ENCODE measurements around the gene P2RX2.

The P2RX2 gene

DNA sequence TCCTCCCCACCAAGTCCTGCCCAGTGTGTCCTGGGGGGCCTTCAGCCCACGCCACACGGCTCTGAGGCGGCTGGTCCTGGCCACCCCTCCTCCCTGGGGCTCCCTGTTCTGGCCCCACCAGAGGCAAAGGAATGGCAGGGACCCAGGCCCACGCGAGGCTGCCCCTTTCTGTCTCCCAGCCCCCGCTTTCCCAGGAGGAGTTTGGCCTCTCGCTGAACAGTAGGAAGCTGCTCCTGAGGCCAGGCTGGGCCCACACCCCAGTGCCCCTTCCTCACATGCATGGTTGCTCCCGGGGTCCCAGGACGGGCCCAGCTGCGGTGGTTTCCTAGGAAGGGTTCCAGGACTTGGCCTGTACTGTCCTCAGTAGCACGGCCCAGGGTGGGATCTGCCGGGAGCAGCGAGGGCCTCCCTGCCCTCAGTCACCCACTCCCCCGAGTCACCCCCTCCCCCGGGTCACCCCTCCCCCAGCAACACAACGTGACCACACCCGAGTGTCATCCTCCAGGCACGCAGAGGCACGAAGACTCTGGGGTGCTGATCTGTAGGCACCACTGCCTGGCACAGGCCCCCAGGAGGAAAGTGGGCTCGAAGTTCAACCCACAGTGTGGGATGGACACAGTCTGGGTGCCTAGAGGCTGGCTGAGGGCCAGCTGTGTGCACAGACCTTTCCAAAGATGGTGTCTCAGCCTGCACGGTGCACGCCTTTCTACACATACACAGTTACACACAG lies 41.2 kb upstream of the P2RX2 start:
- Histone ChIP-seq H3K4me1 (ENCODE audit: control insufficient read depth, insufficient read depth, low read length) (no peaks in the 10 kb centered on the region), H3K9ac (ENCODE audit: low read length) (no peak overlapping the region), H3K27me3 (ENCODE audit: control insufficient read depth, insufficient read depth, low read length) (no peaks in the 10 kb centered on the region), H3K36me3 (ENCODE audit: control insufficient read depth, insufficient read depth, low read length) (no peaks in the 10 kb centered on the region), H3K4me3 (ENCODE audit: low read length) (no peak overlapping the region), H3K9me3 (ENCODE audit: control insufficient read depth, low read length) (no peaks in the 10 kb centered on the region)

DNA sequence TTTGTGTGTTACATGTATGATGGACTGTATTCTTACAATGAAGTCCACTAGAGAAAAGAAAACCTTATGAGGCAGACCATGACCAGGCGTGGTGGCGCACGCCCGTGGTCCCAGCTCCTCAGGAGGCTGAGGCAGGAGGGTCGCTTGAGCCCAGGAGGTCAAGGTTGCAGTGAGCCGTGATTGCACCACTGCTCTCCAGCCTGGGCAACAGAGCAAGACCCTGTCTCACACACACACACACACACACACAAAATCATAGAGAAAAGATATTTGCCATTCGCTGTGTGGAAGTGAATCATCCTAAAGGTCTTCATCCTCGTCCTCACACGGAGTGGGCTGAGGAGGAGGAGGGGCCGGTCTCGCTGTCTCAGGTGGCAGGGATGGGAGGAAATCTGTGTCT lies 40.5 kb upstream of the P2RX2 start:
- Histone ChIP-seq H3K9me3 (ENCODE audit: control insufficient read depth, low read length) (no peaks in the 10 kb centered on the region), H3K4me3 (ENCODE audit: low read length) (no peak overlapping the region), H3K27me3 (ENCODE audit: control insufficient read depth, insufficient read depth, low read length) (no peaks in the 10 kb centered on the region), H3K36me3 (ENCODE audit: control insufficient read depth, insufficient read depth, low read length) (no peaks in the 10 kb centered on the region), H3K9ac (ENCODE audit: low read length) (no peak overlapping the region), H3K4me1 (ENCODE audit: control insufficient read depth, insufficient read depth, low read length) (no peaks in the 10 kb centered on the region)

DNA sequence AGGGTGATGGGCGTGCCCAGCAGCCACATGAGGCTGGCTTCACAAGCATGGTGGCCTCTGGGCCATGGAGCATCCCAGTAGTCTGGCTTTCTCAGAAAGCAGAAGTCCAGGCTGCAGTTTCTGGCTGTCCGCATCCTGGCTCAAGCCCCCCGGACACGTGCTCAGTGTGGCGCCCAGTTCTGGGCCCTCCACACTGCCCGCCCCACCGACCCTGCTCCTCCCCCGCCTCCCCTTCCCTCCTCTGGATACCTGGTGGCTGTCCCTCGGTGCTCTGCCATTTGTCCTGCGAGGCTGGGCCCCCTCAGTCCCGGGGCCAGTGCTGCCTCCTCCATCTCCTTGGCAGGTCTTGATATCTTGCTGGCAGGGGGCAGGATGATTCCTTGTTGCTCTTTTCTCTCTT lies 39.8 kb upstream of the P2RX2 start:
- Histone ChIP-seq H3K9ac (ENCODE audit: low read length) (no peak overlapping the region), H3K36me3 (ENCODE audit: control insufficient read depth, insufficient read depth, low read length) (no peaks in the 10 kb centered on the region), H3K27me3 (ENCODE audit: control insufficient read depth, insufficient read depth, low read length) (no peaks in the 10 kb centered on the region), H3K4me3 (ENCODE audit: low read length) (no peak overlapping the region), H3K9me3 (ENCODE audit: control insufficient read depth, low read length) (no peaks in the 10 kb centered on the region), H3K4me1 (ENCODE audit: control insufficient read depth, insufficient read depth, low read length) (no peaks in the 10 kb centered on the region)

DNA sequence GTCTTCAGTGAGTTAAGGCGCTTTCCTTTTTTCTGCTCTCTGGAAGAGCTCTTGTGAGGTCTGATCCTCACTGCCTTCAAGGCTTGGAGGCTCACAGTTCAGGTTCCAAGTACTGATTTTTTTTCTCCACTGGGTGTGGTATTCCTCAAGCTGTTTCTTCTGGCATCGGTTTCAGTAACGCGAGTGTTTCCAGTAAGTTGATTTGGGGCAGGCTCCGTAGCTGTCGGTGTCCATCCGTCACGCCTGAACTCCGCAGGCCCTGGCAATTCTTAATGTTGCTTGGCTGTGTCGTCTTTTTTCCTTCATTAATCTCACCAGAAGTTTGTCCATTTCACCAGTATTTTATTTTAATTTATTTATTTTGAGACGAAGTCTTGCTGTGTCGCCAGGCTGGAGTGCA lies 38.8 kb upstream of the P2RX2 start:
- H3K9ac ChIP-seq (ENCODE audit: low read length): no peak overlapping the region
- H3K36me3 ChIP-seq (ENCODE audit: control insufficient read depth, insufficient read depth, low read length): no peaks in the 10 kb centered on the region
- H3K9me3 ChIP-seq (ENCODE audit: control insufficient read depth, low read length): no peaks in the 10 kb centered on the region
- no peaks in the 10 kb centered on the region for H3K4me1 ChIP-seq (ENCODE audit: control insufficient read depth, insufficient read depth, low read length)
- no peaks in the 10 kb centered on the region for H3K27me3 ChIP-seq (ENCODE audit: control insufficient read depth, insufficient read depth, low read length)
- H3K4me3 ChIP-seq (ENCODE audit: low read length): no peak overlapping the region

DNA sequence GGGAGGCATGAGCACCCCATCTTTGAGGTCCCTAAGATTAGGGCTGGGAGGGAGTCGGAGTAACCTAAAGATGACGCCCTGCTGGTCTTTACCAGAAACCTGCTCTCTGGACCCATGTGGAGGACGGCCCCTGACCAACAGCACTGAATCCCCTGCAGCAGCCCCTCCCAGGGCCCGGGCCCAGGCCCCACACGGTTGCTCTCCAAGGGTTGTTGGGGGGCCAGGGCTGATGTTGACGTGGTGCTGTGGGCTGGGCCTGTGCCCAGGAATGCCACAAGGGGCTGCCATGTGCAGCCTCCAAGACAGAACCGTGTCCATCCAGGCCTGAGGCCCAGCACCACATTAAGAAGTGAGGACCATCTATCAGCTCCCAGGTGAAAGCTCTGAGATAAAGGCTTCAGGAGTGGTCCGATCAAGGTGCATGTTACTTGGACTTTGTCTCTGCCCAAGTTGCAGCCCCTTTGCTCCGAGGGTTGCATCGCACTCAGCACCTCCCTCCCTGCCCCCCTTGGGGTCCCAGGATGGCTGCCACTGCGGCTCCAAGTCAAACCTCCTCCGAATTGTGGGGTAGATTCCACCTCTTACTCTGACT lies 37.8 kb upstream of the P2RX2 start:
- Histone ChIP-seq H3K9ac (ENCODE audit: low read length) (no peak overlapping the region), H3K36me3 (ENCODE audit: control insufficient read depth, insufficient read depth, low read length) (no peaks in the 10 kb centered on the region)

DNA sequence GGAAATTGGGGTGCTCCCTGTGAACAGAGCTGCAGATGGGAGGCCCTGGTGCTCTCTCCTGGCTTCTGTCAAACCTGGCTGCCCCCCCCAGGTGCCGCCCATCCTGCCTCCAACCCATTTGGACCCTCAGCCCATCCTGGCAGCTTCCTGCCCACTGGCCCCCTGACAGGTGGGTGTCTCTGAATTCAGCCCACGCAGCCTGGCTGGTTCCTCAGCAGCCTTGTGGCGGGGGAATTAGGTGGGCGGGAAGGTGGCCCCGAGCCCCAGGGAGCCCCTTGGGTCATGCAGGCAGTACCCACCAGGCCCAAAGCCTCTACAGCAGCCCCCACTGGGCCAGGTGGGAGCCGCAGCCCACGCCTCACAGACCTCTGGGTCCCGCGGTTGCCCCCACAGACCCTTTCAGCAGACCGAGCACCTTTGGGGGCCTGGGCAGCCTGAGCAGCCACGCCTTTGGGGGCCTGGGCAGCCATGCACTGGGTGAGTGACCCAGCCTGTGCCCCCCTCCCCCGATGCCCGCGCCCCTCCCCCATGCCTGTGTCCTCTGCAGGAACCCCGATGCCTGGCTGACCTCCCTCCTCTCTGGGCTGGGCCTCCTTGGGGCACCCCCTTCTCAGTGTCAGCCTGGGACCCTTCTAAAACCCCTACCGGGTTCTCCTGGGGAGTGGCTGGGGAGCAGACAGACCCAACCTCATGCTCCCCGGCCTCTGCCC lies 37.1 kb upstream of the P2RX2 start:
- Histone ChIP-seq H3K9ac (ENCODE audit: low read length) (no peak overlapping the region), H3K36me3 (ENCODE audit: control insufficient read depth, insufficient read depth, low read length) (no peaks in the 10 kb centered on the region), H3K27me3 (ENCODE audit: control insufficient read depth, insufficient read depth, low read length) (no peaks in the 10 kb centered on the region), H3K4me1 (ENCODE audit: control insufficient read depth, insufficient read depth, low read length) (no peaks in the 10 kb centered on the region), H3K4me3 (ENCODE audit: low read length) (no peak overlapping the region), H3K9me3 (ENCODE audit: control insufficient read depth, low read length) (no peaks in the 10 kb centered on the region)

More for the DNA sequence above, 37.8 kb upstream of the P2RX2 start:
- no peaks in the 10 kb centered on the region for H3K9me3 ChIP-seq (ENCODE audit: control insufficient read depth, low read length)
- H3K4me3 ChIP-seq (ENCODE audit: low read length): no peak overlapping the region
- no peaks in the 10 kb centered on the region for H3K27me3 ChIP-seq (ENCODE audit: control insufficient read depth, insufficient read depth, low read length)
- H3K4me1 ChIP-seq (ENCODE audit: control insufficient read depth, insufficient read depth, low read length): no peaks in the 10 kb centered on the region

DNA sequence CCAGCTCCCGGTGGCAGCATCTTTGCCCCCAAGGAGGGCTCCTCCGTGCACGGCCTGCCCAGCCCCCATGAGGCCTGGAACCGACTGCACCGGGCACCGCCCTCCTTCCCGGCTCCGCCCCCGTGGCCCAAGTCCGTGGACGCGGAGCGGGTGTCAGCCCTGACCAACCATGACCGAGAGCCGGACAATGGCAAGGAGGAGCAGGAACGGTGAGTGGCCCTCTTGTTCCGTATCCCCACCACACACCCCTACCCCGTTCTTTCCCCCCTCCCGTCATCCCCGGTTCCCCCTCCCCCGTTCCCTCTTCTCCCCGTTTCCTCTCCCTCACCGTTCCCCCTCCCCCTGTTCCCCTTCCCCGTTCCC lies 36.5 kb upstream of the P2RX2 start:
- Histone ChIP-seq H3K9ac (ENCODE audit: low read length) (no peak overlapping the region), H3K4me1 (ENCODE audit: control insufficient read depth, insufficient read depth, low read length) (no peaks in the 10 kb centered on the region), H3K4me3 (ENCODE audit: low read length) (no peak overlapping the region), H3K27me3 (ENCODE audit: control insufficient read depth, insufficient read depth, low read length) (no peaks in the 10 kb centered on the region), H3K36me3 (ENCODE audit: control insufficient read depth, insufficient read depth, low read length) (no peaks in the 10 kb centered on the region), H3K9me3 (ENCODE audit: control insufficient read depth, low read length) (no peaks in the 10 kb centered on the region)

DNA sequence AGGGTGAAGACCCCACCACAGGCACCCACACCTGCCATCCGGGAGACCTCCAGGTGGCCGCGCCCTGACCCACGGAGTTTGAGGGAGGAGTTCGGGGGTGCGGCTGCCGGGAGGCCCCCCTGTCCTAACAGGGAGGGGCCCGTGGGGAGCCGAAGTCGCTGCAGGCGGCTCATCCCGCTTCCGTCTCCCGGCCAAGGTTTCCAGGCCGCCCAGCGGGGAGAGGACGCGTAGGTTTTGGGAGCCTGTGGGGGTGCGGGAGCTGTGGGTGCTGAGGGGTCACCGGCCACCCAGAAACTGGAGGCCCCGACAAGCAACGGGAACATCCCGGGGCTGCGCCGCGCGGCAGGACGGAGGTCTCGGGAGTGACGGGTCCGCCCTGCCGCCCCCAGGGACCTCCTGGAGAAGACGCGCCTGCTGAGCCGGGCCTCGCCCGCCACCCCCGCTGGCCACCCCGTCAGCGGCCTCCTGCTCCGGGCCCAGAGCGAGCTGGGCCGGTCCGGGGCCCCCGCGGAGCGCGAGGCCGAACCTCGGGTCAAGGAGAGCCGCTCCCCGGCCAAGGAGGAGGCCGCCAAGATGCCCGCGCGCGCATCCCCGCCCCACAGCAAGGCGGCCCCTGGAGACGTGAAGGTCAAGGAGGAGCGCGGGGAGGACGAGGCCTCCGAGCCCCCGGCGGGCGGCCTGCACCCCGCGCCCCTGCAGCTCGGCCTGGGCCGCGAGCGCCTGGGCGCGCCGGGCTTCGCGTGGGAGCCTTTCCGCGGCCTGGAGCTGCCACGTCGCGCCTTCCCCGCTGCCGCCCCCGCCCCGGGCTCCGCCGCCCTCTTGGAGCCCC lies 35.8 kb upstream of the P2RX2 start:
- H3K9ac ChIP-seq (ENCODE audit: low read length): no peak overlapping the region
- H3K4me3 ChIP-seq (ENCODE audit: low read length): no peak overlapping the region
- H3K27me3 ChIP-seq (ENCODE audit: control insufficient read depth, insufficient read depth, low read length): no peaks in the 10 kb centered on the region
- no peaks in the 10 kb centered on the region for H3K4me1 ChIP-seq (ENCODE audit: control insufficient read depth, insufficient read depth, low read length)
- H3K36me3 ChIP-seq (ENCODE audit: control insufficient read depth, insufficient read depth, low read length): no peaks in the 10 kb centered on the region
- H3K9me3 ChIP-seq (ENCODE audit: control insufficient read depth, low read length): no peaks in the 10 kb centered on the region

DNA sequence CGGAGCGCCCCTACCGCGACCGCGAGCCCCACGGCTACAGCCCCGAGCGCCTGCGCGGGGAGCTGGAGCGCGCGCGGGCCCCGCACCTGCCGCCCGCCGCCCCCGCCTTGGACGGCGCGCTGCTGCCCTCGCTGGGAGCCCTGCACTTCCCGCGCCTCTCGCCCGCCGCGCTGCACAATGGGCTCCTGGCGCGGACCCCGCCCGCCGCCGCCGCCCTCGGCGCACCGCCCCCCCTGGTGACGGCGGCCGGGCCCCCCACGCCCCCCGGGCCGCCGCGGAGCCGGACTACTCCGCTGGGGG lies 35.2 kb upstream of the P2RX2 start:
- Histone ChIP-seq H3K36me3 (ENCODE audit: control insufficient read depth, insufficient read depth, low read length) (no peaks in the 10 kb centered on the region), H3K9ac (ENCODE audit: low read length) (no peak overlapping the region), H3K27me3 (ENCODE audit: control insufficient read depth, insufficient read depth, low read length) (no peaks in the 10 kb centered on the region), H3K4me3 (ENCODE audit: low read length) (no peak overlapping the region), H3K4me1 (ENCODE audit: control insufficient read depth, insufficient read depth, low read length) (no peaks in the 10 kb centered on the region), H3K9me3 (ENCODE audit: control insufficient read depth, low read length) (no peaks in the 10 kb centered on the region)

DNA sequence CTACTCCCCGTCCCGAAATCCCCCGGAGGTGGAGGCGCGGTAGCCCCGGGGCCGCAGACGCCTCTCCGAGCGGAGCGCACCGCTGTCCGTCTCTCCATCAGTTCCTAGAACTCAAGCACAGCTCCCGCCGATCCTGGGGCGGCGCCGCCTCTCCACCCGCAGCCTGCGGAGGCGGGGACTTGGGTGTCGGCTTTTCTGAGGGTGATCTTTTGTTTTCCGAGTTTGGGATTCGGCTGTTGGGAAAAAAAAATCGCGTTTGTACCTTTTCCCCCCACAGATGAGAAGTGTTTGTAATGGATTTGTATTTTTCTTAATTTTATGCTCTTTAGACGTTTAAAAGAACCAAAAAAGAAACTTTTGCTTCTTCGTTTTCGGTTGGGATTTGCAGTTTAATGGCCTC lies 34.8 kb upstream of the P2RX2 start:
- no peak overlapping the region for H3K4me3 ChIP-seq (ENCODE audit: low read length)
- H3K36me3 ChIP-seq (ENCODE audit: control insufficient read depth, insufficient read depth, low read length): no peaks in the 10 kb centered on the region
- H3K4me1 ChIP-seq (ENCODE audit: control insufficient read depth, insufficient read depth, low read length): no peaks in the 10 kb centered on the region

DNA sequence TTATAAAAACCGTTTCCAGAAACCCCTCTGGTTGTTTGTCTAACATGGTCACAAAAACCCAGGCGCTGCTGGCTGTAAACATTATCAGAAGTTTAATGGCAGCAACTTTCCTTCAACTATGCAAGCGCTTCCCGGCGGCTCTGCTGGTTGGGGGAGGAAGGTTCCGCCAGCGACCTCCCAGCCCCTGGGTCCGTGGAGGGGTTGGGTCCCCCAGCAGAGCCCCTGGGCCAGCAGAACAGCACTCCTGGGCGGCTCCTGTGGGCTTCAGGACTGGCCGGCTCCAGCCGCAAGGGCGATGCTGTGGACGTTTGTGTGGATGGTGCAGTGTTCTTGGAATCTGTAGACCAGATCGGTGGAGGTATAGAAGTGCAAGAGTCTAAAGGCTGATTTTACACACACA lies 34.1 kb upstream of the P2RX2 start:
- no peaks in the 10 kb centered on the region for H3K9me3 ChIP-seq (ENCODE audit: control insufficient read depth, low read length)
- H3K4me1 ChIP-seq (ENCODE audit: control insufficient read depth, insufficient read depth, low read length): no peaks in the 10 kb centered on the region
- H3K27me3 ChIP-seq (ENCODE audit: control insufficient read depth, insufficient read depth, low read length): no peaks in the 10 kb centered on the region
- H3K9ac ChIP-seq (ENCODE audit: low read length): no peak overlapping the region
- H3K36me3 ChIP-seq (ENCODE audit: control insufficient read depth, insufficient read depth, low read length): no peaks in the 10 kb centered on the region
- no peak overlapping the region for H3K4me3 ChIP-seq (ENCODE audit: low read length)

More for the DNA sequence above, 34.8 kb upstream of the P2RX2 start:
- H3K27me3 ChIP-seq (ENCODE audit: control insufficient read depth, insufficient read depth, low read length): no peaks in the 10 kb centered on the region
- H3K9ac ChIP-seq (ENCODE audit: low read length): no peak overlapping the region
- H3K9me3 ChIP-seq (ENCODE audit: control insufficient read depth, low read length): no peaks in the 10 kb centered on the region

DNA sequence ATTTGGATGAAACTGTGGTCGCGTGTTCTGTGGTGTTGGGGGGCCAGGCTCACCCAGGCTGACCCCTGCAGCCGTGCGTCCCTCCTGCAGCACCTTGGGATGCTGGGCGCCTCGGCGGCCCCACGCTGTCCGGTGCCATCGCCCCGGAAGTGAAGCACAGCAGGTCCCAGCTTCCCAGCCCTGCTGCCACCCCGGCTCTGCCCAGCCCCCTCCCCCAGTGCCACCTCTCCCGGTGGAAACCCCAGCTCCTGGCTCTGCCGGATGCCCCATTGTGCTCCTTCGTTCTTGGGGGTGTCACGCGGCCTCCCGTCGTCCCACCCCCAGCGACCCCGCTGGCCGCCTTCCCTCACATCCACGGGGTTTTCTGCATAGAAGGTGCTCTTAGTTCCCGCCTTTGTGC lies 33.4 kb upstream of the P2RX2 start:
- Histone ChIP-seq H3K9me3 (ENCODE audit: control insufficient read depth, low read length) (no peaks in the 10 kb centered on the region), H3K36me3 (ENCODE audit: control insufficient read depth, insufficient read depth, low read length) (no peaks in the 10 kb centered on the region), H3K9ac (ENCODE audit: low read length) (no peak overlapping the region), H3K27me3 (ENCODE audit: control insufficient read depth, insufficient read depth, low read length) (no peaks in the 10 kb centered on the region), H3K4me3 (ENCODE audit: low read length) (no peak overlapping the region), H3K4me1 (ENCODE audit: control insufficient read depth, insufficient read depth, low read length) (no peaks in the 10 kb centered on the region)
